NCI-H2171 (cell line): ENCODE data around the gene JPT2.

Source experiments
- DNase-seq: peaks from one replicate; lab custom pipeline; 2025; lab: John Stamatoyannopoulos, UW

The JPT2 gene

GRCh38 chr16:1734816-1735215 lies 56.7 kb downstream of the JPT2 start:
- no peak for DNase-seq

- no peak for DNase-seq
Measured at GRCh38 chr16:1740234-1740633, 62.2 kb downstream of the JPT2 start.

GRCh38 chr16:1740781-1741490 lies 62.9 kb downstream of the JPT2 start:
- no peak for DNase-seq

- DNase-seq, result no peak
Measured at GRCh38 chr16:1741553-1742165, 63.6 kb downstream of the JPT2 start.

GRCh38 chr16:1743376-1744337 lies 65.6 kb downstream of the JPT2 start:
- no peak for DNase-seq

- no peak for DNase-seq
Measured at GRCh38 chr16:1744338-1744840, 66.3 kb downstream of the JPT2 start.

GRCh38 chr16:1745181-1745899 lies 67.3 kb downstream of the JPT2 start:
- DNase-seq, result no peak

- no peak for DNase-seq
Measured at GRCh38 chr16:1745900-1746692, 68.0 kb downstream of the JPT2 start.

GRCh38 chr16:1746693-1747195 lies 68.7 kb downstream of the JPT2 start:
- no peak for DNase-seq

- DNase-seq, result no peak
Measured at GRCh38 chr16:1747934-1748333, 69.9 kb downstream of the JPT2 start.

GRCh38 chr16:1749152-1750117 lies 71.4 kb downstream of the JPT2 start:
- DNase-seq, result no peak
